GM12878 (cell line): ENCODE measurements around the gene LGALS3BP. TPM values are rescaled to one million over a fixed set of nuclear protein-coding genes. Genes with fewer than 3 reads are reported as not detected.

Experiments
- ATAC-seq: fragments of 200-7000 bp; cut with Tn5 transposase; 3 replicates; pipeline ENCODE4 v1.9.1; 2020; ENCODE audit warnings: mild to moderate bottlenecking, moderate library complexity
- BruUV-seq: library from RNA; stranded (reverse); fragments of 400-500 nt; replicated peaks from 2 replicates; lab custom pipeline; 2021; lab: Mats Ljungman, UMichigan
- CTCF ChIA-PET: fragments of 300-600 bp; sonication (Branson Sonifier 250); formaldehyde crosslinking; extraction: SDS; loops from one replicate; lab custom pipeline; 2021; ENCODE audit warnings: inconsistent platforms; lab: Yijun Ruan, JAX
- POLR2A ChIA-PET: fragments of 350-600 bp; formaldehyde crosslinking; extraction: SDS; loops from one replicate; lab custom pipeline; 2021; ENCODE audit warnings: inconsistent platforms; lab: Charles Lee
- RAD21 ChIA-PET: fragments of 300-600 bp; sonication (Branson Sonifier 250); formaldehyde crosslinking; loops from one replicate; lab custom pipeline; 2023; ENCODE audit warnings: antibody characterized with exemption; ENCODE audit not compliant: unreplicated experiment; lab: Charles Lee
- SMC1A ChIA-PET: fragments of 300-600 bp; sonication (Branson Sonifier 250); formaldehyde crosslinking; loops from one replicate; lab custom pipeline; 2023; ENCODE audit not compliant: unreplicated experiment, uncharacterized antibody; lab: Charles Lee
- DNase-seq: peaks from one replicate; pipeline ENCODE4 v3.0.0-alpha.2; 2011; ENCODE audit warnings: low read depth, low spot score
- FAIRE-seq: peaks from 3 replicates; lab custom pipeline; 2011; peaks lifted over from hg19 to GRCh38; lab: Jason Lieb, UNC
- H2AFZ ChIP-seq: 2 replicates; pipeline ENCODE4 v1.6.0; 2011; ENCODE audit warnings: low read depth, low read length, control low read depth; ENCODE audit not compliant: control insufficient read depth
- H3K27ac ChIP-seq: 2 replicates; pipeline ENCODE4 v1.5.1; 2011; ENCODE audit warnings: control low read depth; ENCODE audit not compliant: control insufficient read depth, insufficient read depth
- H3K27me3 ChIP-seq, 2 experiments: replicated peaks in 1 of 2; 2 replicates each; pipeline versions ENCODE4 v1.6.0 to v1.6.1; 2011; ENCODE audit warnings: low read length in 1 of 2; ENCODE audit not compliant: control insufficient read depth in 2 of 2, insufficient read depth in 2 of 2
- H3K36me3 ChIP-seq, 2 experiments: 2 replicates each; pipeline ENCODE4 v1.5.1; 2011; ENCODE audit warnings: low read length in 1 of 2; ENCODE audit not compliant: control insufficient read depth in 2 of 2, insufficient read depth in 2 of 2
- H3K4me1 ChIP-seq: 2 replicates; pipeline ENCODE4 v1.6.1; 2011; ENCODE audit warnings: mild to moderate bottlenecking, low read length, moderate library complexity, mixed read lengths; ENCODE audit not compliant: control insufficient read depth, insufficient read depth
- H3K4me2 ChIP-seq: 2 replicates; pipeline ENCODE4 v1.6.0; 2011; ENCODE audit warnings: control low read depth; ENCODE audit not compliant: control insufficient read depth, insufficient read depth
- H3K4me3 ChIP-seq: fragments of 200-600 bp; sonication (generic); 2 replicates; pipeline ENCODE4 v1.5.1; 2016
- H3K79me2 ChIP-seq: 2 replicates; pipeline ENCODE4 v1.6.0; 2011; ENCODE audit warnings: low read length; ENCODE audit not compliant: control insufficient read depth, insufficient read depth
- H3K9ac ChIP-seq: 2 replicates; pipeline ENCODE4 v1.8.0; 2011; ENCODE audit warnings: low read length, control low read depth, mixed read lengths; ENCODE audit not compliant: control insufficient read depth, insufficient read depth
- H3K9me3 ChIP-seq: replicated peaks from 3 replicates; pipeline ENCODE4 v1.5.1; 2011; ENCODE audit warnings: mild to moderate bottlenecking, low read length; ENCODE audit not compliant: control insufficient read depth, insufficient read depth
- H4K20me1 ChIP-seq: 2 replicates; pipeline ENCODE4 v1.6.0; 2011; ENCODE audit not compliant: control insufficient read depth, insufficient read depth
- BHLHE40 ChIP-seq, 2 experiments: fragments of 450-650 bp in 1 of 2; IDR thresholded peaks; 2 replicates each; pipeline ENCODE4 v1.6.1; 2011 to 2017; ENCODE audit warnings: low read depth in 2 of 2, borderline replicate concordance in 1 of 2, improper control_type of control experiment in 1 of 2, low read length in 1 of 2, mild to moderate bottlenecking in 1 of 2
- CREB1 ChIP-seq: IDR thresholded peaks from 2 replicates; pipeline ENCODE4 v1.6.1; 2012; ENCODE audit warnings: low read depth, mild to moderate bottlenecking, inconsistent platforms
- HDAC2 ChIP-seq: fragments of 200-600 bp; sonication (generic); IDR thresholded peaks from 2 replicates; pipeline ENCODE4 v1.6.1; 2017
- MTA2 ChIP-seq: fragments of 450-650 bp; IDR thresholded peaks from 2 replicates; pipeline ENCODE4 v1.6.1; 2016; ENCODE audit warnings: low read depth, mild to moderate bottlenecking, moderate library complexity
- NFIC ChIP-seq: IDR thresholded peaks from 2 replicates; pipeline ENCODE4 v1.6.1; 2012; ENCODE audit warnings: low read depth, mild to moderate bottlenecking, inconsistent platforms, low read length, moderate library complexity
- PAX5 ChIP-seq: IDR thresholded peaks from 2 replicates; pipeline ENCODE4 v1.6.1; 2011; ENCODE audit warnings: low read depth, low read length, borderline replicate concordance
- PAX8 ChIP-seq: fragments of 450-650 bp; IDR thresholded peaks from 2 replicates; pipeline ENCODE4 v1.6.1; 2017; ENCODE audit warnings: mild to moderate bottlenecking, moderate library complexity
- PML ChIP-seq: IDR thresholded peaks from 2 replicates; pipeline ENCODE4 v1.6.1; 2012; ENCODE audit warnings: low read length, inconsistent platforms
- POLR2AphosphoS5 ChIP-seq: IDR thresholded peaks from 2 replicates; pipeline ENCODE4 v1.6.1; 2011; ENCODE audit warnings: mild to moderate bottlenecking, low read length, inconsistent platforms
- SMAD1 ChIP-seq: fragments of 450-650 bp; IDR thresholded peaks from 2 replicates; pipeline ENCODE4 v1.6.1; 2018; ENCODE audit warnings: mild to moderate bottlenecking, low read depth; ENCODE audit not compliant: partially characterized antibody
- SREBF1 ChIP-seq: IDR thresholded peaks from 2 replicates; pipeline ENCODE4 v1.6.1; 2012; ENCODE audit warnings: mild to moderate bottlenecking, low read length
- WGBS: methylation state at CpG from one replicate; pipeline ENCODE4 v1.1.6; 2016; ENCODE audit warnings: low lambda C conversion rate; ENCODE audit not compliant: insufficient replicate concordance, insufficient coverage; ENCODE audit errors: missing lambda C conversion rate; 5-methylcytosine and 5-hydroxymethylcytosine counted together
- in situ Hi-C: fragments of 300-500 bp; cut with MboI; formaldehyde crosslinking; loops from 9 replicates; pipeline ENCODE4 v1.14.3; 2018; ENCODE audit warnings: mixed read lengths
- intact Hi-C: fragments of 100-400 bp; cut with micrococcal nuclease; formaldehyde crosslinking; loops from one replicate; pipeline ENCODE4 v1.14.2; 2022; ENCODE audit not compliant: unreplicated experiment
- polyA plus RNA-seq, 11 experiments: library from polyadenylated mRNA; depleted of rRNA in 4 of 11; unstranded in 6 of 11; stranded (reverse) in 5 of 11; fragments of >200 nt; fragmentation: Nextera tagmentation in 4 of 11; fragmentation: Illumina TruSeq in 1 of 11; extraction: Ambion mirVana in 4 of 11; extraction: Trizol in 1 of 11; gene quantifications; 1 replicate in 1 of 11; 2 replicates in 10 of 11; pipeline versions ENCODE4 v1.2.1 to v1.2.3, GENCODE V29; 2011 to 2016; ENCODE audit warnings: inconsistent platforms in 2 of 11, missing spikeins in 2 of 11, low read depth in 1 of 11
- total RNA-seq, 4 experiments: library from RNA; depleted of rRNA in 3 of 4; stranded (reverse); fragments of >200 nt in 3 of 4; fragmentation: Illumina TruSeq in 1 of 4; extraction: Trizol in 1 of 4; gene quantifications; 2 replicates each; pipeline versions ENCODE4 v1.2.1 to v1.2.3, GENCODE V29; 2013 to 2021

LGALS3BP gene
- total and polyA plus RNA-seq, 10 of the 15 experiments (the other 5 are each of a cell fraction or from before 2014, with no cell fraction given): 0.52 to 5.2 (median 1.9) TPM

DNA sequence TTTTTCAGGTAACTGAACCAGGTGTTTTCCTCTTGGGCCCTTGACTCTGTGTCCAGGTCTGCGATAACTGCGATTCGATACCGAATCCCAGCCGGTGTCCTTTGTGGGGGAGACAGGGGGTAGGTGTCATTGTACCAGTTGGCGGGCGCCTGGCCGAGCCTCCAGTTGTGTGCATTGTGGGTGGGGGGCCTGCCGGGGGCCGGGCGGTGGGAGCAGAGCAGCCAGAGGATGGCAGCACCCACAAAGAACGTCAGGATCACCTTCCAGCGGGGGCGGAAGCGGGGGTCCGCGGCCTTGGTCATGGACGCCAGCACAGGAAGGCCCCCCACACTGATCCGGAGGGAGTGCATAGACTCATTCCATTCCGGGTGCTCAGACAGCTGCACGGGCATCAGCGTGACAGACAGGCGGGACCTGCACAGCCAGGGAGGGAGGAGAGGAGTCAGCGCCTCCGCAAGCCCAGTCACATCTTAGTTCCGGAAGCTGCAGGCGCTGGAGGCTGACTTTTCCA lies 17.6 kb upstream of the LGALS3BP start:
- TF ChIP-seq SMAD1 (no peak), SREBF1 (no peak), CREB1 (no peak), PAX8 (no peak), POLR2AphosphoS5 (no peak), BHLHE40 (IDR thresholded peaks at IDR 0.05; ENCODE audit: borderline replicate concordance in 1 of 2, low read depth in 2 of 2, low read length in 1 of 2) (no peak), MTA2 (no peak), PAX5 (no peak), HDAC2 (no peak), NFIC (no peak), PML (no peak)
- Histone ChIP-seq H3K36me3 (peaks cover 13 to 21% of the 10 kb centered on the region in 2 experiments), H3K79me2 (no peaks in the 10 kb centered on the region; the same call in 1 of the 2 replicates), H3K27ac (no peak overlapping the region), H3K4me1 (no peaks in the 10 kb centered on the region), H3K4me2 (no peak overlapping the region), H3K4me3 (no peak overlapping the region), H3K27me3 (no peaks in the 10 kb centered on the region), H4K20me1 (peaks cover 5% of the 10 kb centered on the region), H3K9me3 (no peaks in the 10 kb centered on the region; the same call in 2 of the 3 replicates), H3K9ac (no peak overlapping the region), H2AFZ (no peak overlapping the region)
- DNase-seq (no peak), FAIRE-seq (no peak), ATAC-seq (no peak)
- 98% methylated on average over 27 of the region's 27 CpGs for WGBS
- CTCF ChIA-PET: no interaction called here
- in situ Hi-C loops: no loop called here
- SMC1A ChIA-PET: no interaction called here
- RAD21 ChIA-PET: no interaction called here
- BruUV-seq: no TSS peak
- intact Hi-C loops: no loop called here
- POLR2A ChIA-PET: no interaction called here
